Fibroblast of lung (primary cell): Measurements from ENCODE around the gene TC2N.

ENCODE experiments used
- CTCF ChIP-seq, 2 donors: IDR thresholded peaks in 1 of 2; conservative IDR thresholded peaks in 1 of 2; 1 replicate in 1 of 2; 2 replicates in 1 of 2; pipeline ENCODE4 v1.5.1; 2011 to 2012; ENCODE audit warnings: low read length in 2 of 2, control low read depth in 1 of 2, inconsistent platforms in 1 of 2, low read depth in 1 of 2, mild to moderate bottlenecking in 1 of 2
- EZH2 ChIP-seq: IDR thresholded peaks from 2 replicates; pipeline ENCODE4 v1.5.1; 2012; ENCODE audit warnings: low read length, control low read depth, mild to moderate bottlenecking; ENCODE audit errors: missing control alignments

DNA sequence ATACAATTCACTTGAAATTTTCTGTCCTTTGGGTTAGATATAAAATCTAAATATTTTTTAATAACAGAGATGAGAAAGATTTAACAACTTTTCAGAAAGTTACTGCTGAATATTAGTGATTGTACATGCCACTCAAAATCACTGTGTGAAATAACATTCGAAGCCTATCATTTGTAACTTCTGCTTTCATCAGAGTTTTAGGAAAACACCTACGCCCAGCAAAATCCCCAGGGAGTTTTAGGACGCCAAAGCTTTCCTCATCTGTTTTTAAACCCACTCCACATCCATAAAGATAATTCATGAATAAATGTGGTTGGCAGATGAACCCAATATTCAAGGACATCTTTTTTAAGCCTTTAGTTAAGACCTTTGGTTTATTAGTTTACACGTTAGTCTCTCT lies 23.9 kb downstream of the TC2N start:
- TF ChIP-seq CTCF (conservative IDR thresholded peaks at IDR 0.05 in 1 of 2, IDR thresholded peaks at IDR 0.05 in 1 of 2; ENCODE audit: low read depth in 1 of 2, low read length in 2 of 2) = no peak
- TF ChIP-seq EZH2 = no peak
